Large intestine (tissue), 3 donors: ENCODE data around the gene GJB4. TPM values are rescaled to one million over a fixed set of nuclear protein-coding genes. Genes with fewer than 3 reads are reported as not detected.

Experiments
- DNase-seq, 2 donors: peaks; one replicate each; pipeline versions ENCODE4 v3.0.0 to v3.0.0-alpha.2; 2013
- H3K27ac ChIP-seq: one replicate; pipeline ENCODE4 v1.5.1; 2013; ENCODE audit warnings: low read length
- H3K27me3 ChIP-seq: 2 replicates; pipeline ENCODE4 v1.6.1; 2013; ENCODE audit warnings: low read length; ENCODE audit not compliant: control insufficient read depth, insufficient read depth
- H3K36me3 ChIP-seq: 2 replicates; pipeline ENCODE4 v1.6.1; 2013; ENCODE audit warnings: low read length; ENCODE audit not compliant: control insufficient read depth, insufficient read depth
- H3K4me1 ChIP-seq: one replicate; pipeline ENCODE4 v1.6.1; 2013; ENCODE audit warnings: low read length; ENCODE audit not compliant: control insufficient read depth, insufficient read depth
- H3K4me3 ChIP-seq: one replicate; pipeline ENCODE4 v1.5.1; 2013; ENCODE audit warnings: low read length
- H3K9me3 ChIP-seq: one replicate; pipeline ENCODE4 v1.6.1; 2013; ENCODE audit warnings: mild to moderate bottlenecking, low read depth, low read length, moderate library complexity; ENCODE audit not compliant: control insufficient read depth
- WGBS: methylation state at CpG from one replicate; pipeline ENCODE4 v1.1.5; 2013; ENCODE audit warnings: low lambda C conversion rate; ENCODE audit not compliant: insufficient coverage; 5-methylcytosine and 5-hydroxymethylcytosine counted together
- polyA plus RNA-seq: library from polyadenylated mRNA; unstranded; fragments of 120-200 nt; gene quantifications from one replicate; pipeline ENCODE4 v1.2.1, GENCODE V29; 2013

GJB4 gene
- polyA plus RNA-seq, 1 donor, result 0.10 TPM

DNA sequence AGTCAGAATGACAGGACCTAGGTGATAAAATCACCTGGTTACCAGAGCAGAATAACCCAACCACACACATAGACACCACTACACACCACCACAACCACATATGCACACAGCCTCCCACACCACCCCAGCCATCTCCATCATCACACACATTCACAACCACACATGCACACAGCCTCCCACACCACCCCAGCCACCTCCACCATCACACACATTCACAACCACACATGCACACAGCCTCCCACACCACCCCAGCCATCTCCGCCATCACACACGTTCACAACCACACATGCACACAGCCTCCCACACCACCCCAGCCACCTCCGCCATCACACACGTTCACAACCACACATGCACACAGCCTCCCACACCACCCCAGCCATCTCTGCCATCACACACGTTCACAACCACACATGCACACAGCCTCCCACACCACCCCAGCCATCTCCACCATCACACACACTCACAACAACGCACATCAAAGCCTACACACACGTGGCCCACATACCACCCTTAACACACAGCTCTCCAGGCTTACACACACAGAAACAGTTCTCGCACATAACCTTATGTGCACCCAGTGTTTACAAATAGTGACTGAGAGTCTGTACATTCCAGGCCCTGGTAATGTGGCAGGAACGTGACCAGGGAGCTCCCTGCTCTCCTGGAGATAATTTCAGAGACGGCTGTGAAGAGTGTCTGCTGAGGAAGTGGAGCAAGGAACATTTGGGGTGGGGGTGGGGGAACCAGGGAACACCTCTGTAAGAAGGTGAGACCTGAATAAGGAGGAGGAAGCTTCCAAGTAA, 18.2 kb downstream of the GJB4 start:
- no peak for DNase-seq
- H3K27ac ChIP-seq, result no peak overlapping the region
- H3K4me3 ChIP-seq, result no peak overlapping the region
- peaks cover 7% of the 10 kb centered on the region for H3K4me1 ChIP-seq
- H3K9me3 ChIP-seq, result no peaks in the 10 kb centered on the region
- 20% methylated on average over 1 of the region's 10 CpGs for WGBS
- no peaks in the 10 kb centered on the region for H3K36me3 ChIP-seq
- H3K27me3 ChIP-seq, result peaks cover 26% of the 10 kb centered on the region

DNA sequence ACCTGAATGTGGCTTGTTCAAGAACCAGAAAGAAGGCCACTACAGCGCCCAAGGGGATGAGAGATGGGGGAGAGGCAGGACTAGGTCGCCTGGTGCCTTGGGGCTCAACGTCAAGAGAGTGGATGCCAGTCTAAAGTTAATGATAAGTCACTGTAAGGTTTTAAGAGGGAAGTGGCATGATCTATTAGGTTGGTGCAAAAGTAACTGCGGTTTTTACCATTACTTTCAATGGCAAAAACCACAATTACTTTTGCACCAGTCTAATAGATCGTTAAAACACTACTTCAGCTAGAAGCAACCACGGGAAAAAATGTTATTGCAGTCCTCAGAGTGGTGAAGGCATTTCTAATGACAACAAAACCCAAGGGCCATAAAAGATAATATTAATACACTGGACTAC, 18.8 kb downstream of the GJB4 start:
- H3K27me3 ChIP-seq, result peaks cover 26% of the 10 kb centered on the region

DNA sequence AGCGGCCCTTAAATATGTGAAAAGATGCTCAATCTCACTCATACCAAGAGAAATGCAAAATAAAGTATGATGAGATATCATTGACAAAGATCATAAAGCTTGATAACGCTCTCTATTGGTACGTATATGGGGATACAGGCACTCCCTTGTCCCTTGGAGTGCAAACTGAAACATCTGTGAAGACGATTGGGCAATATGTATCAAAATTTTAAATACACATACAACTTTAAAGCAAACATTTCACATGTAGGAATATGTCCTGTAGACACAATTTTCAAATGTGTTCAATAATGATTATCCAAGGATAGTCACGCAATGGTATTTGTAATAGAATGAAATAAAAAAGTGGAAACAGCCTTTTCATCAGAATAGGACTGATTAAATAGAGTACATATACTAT, 19.5 kb downstream of the GJB4 start:
- 100% methylated on average over 2 of the region's 5 CpGs for WGBS
- H3K27ac ChIP-seq, result no peak overlapping the region
- H3K27me3 ChIP-seq, result peaks cover 26% of the 10 kb centered on the region
- no peaks in the 10 kb centered on the region for H3K36me3 ChIP-seq
- DNase-seq, result no peak
- H3K4me1 ChIP-seq, result peaks cover 7% of the 10 kb centered on the region
- H3K4me3 ChIP-seq, result no peak overlapping the region
- H3K9me3 ChIP-seq, result no peaks in the 10 kb centered on the region

More for the DNA sequence above, 18.8 kb downstream of the GJB4 start:
- no peak overlapping the region for H3K27ac ChIP-seq
- H3K9me3 ChIP-seq, result no peaks in the 10 kb centered on the region
- 90% methylated on average over 3 of the region's 6 CpGs for WGBS
- no peak overlapping the region for H3K4me3 ChIP-seq
- peaks cover 7% of the 10 kb centered on the region for H3K4me1 ChIP-seq
- no peak for DNase-seq
- no peaks in the 10 kb centered on the region for H3K36me3 ChIP-seq

GRCh38 chr1:34779526-34779925, 20.0 kb downstream of the GJB4 start:
- Histone ChIP-seq H3K9me3 (no peaks in the 10 kb centered on the region), H3K27me3 (peaks cover 26% of the 10 kb centered on the region), H3K4me3 (no peak overlapping the region), H3K4me1 (peaks cover 7% of the 10 kb centered on the region), H3K27ac (no peak overlapping the region), H3K36me3 (no peaks in the 10 kb centered on the region)
- WGBS, result 29% methylated on average over 1 of the region's 5 CpGs
- no peak for DNase-seq

- peaks cover 26% of the 10 kb centered on the region for H3K27me3 ChIP-seq
- no peaks in the 10 kb centered on the region for H3K9me3 ChIP-seq
- no CpG with 5 or more reads among the region's 5 CpGs for WGBS
- H3K4me3 ChIP-seq, result no peak overlapping the region
- no peak for DNase-seq
- H3K36me3 ChIP-seq, result no peaks in the 10 kb centered on the region
- no peak overlapping the region for H3K27ac ChIP-seq
- peaks cover 7% of the 10 kb centered on the region for H3K4me1 ChIP-seq
Observed at GRCh38 chr1:34779962-34780361, 20.4 kb downstream of the GJB4 start.

GRCh38 chr1:34780528-34780927, 21.0 kb downstream of the GJB4 start:
- no peak overlapping the region for H3K27ac ChIP-seq
- no peak overlapping the region for H3K4me3 ChIP-seq
- no CpG with 5 or more reads among the region's 2 CpGs for WGBS
- H3K9me3 ChIP-seq, result no peaks in the 10 kb centered on the region
- peaks cover 26% of the 10 kb centered on the region for H3K27me3 ChIP-seq
- H3K4me1 ChIP-seq, result peaks cover 7% of the 10 kb centered on the region
- no peaks in the 10 kb centered on the region for H3K36me3 ChIP-seq
- DNase-seq, result no peak

GRCh38 chr1:34781071-34781843, 21.7 kb downstream of the GJB4 start, which contains the start of gene GJB3:
Gene GJB3 (plus strand): TSS chr1:34781214. CDS start chr1:34784763, 3,549 bp downstream.
- H3K27me3 ChIP-seq, result peaks cover 26% of the 10 kb centered on the region

DNA sequence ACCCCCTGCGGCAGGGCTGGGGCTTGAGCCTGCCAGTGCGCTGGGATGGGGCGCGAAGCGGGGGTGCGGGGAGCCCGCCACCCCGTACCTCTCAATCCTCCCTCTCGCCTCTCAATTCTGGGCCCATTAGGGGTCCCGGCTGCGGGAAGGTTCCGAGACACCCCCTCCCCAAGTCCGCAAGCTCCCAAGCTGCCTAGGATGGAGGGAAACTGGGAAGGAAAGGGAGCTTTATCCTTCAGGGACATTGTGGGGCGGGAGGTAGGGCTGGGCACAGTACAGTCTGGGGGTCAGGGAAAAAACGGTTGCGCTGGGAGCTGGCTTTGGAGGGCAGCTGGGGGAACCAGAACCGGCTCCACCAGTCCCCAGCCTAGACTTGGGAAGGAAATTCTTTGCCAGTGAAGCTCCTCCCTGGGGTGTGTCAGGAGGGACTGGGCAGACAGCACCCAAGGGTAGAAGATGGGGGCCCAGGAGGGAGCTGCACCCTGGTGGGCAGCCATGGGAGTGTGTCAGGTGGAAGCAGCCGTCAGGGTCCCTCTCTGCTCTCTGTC, 22.4 kb downstream of the GJB4 start:
- Histone ChIP-seq H3K4me1 (peaks cover 10% of the 10 kb centered on the region), H3K27ac (no peak overlapping the region), H3K27me3 (peaks cover 26% of the 10 kb centered on the region), H3K4me3 (no peak overlapping the region), H3K36me3 (no peaks in the 10 kb centered on the region), H3K9me3 (no peaks in the 10 kb centered on the region)
- peak; percentile 26 to 54 for DNase-seq
- no CpG with 5 or more reads among the region's 18 CpGs for WGBS

More at GRCh38 chr1:34781071-34781843, 21.7 kb downstream of the GJB4 start, which contains the start of gene GJB3:
- H3K4me3 ChIP-seq, result peak within 1 kb of the TSS; percentile 30
- H3K36me3 ChIP-seq, result no peaks in the 10 kb centered on the region
- no CpG with 5 or more reads among the region's 62 CpGs for WGBS
- H3K4me1 ChIP-seq, result peaks cover 7% of the 10 kb centered on the region
- H3K27ac ChIP-seq, result no peak within 1 kb of the TSS
- no peaks in the 10 kb centered on the region for H3K9me3 ChIP-seq
- DNase-seq, result peak; percentile 20 to 40

- Histone ChIP-seq H3K27ac (no peak overlapping the region), H3K4me1 (peaks cover 10% of the 10 kb centered on the region), H3K9me3 (no peaks in the 10 kb centered on the region), H3K4me3 (no peak overlapping the region), H3K36me3 (no peaks in the 10 kb centered on the region), H3K27me3 (peaks cover 26% of the 10 kb centered on the region)
- WGBS, result no CpG with 5 or more reads among the region's 28 CpGs
- no peak for DNase-seq
Observed at GRCh38 chr1:34784751-34785221, 25.2 kb downstream of the GJB4 start.

DNA sequence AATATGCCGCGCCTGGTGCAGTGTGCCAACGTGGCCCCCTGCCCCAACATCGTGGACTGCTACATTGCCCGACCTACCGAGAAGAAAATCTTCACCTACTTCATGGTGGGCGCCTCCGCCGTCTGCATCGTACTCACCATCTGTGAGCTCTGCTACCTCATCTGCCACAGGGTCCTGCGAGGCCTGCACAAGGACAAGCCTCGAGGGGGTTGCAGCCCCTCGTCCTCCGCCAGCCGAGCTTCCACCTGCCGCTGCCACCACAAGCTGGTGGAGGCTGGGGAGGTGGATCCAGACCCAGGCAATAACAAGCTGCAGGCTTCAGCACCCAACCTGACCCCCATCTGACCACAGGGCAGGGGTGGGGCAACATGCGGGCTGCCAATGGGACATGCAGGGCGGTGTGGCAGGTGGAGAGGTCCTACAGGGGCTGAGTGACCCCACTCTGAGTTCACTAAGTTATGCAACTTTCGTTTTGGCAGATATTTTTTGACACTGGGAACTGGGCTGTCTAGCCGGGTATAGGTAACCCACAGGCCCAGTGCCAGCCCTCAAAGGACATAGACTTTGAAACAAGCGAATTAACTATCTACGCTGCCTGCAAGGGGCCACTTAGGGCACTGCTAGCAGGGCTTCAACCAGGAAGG, 25.8 kb downstream of the GJB4 start:
- Histone ChIP-seq H3K4me1 (peaks cover 10% of the 10 kb centered on the region), H3K36me3 (no peaks in the 10 kb centered on the region), H3K27me3 (peaks cover 21% of the 10 kb centered on the region), H3K27ac (no peak overlapping the region), H3K9me3 (no peaks in the 10 kb centered on the region), H3K4me3 (no peak overlapping the region)
- WGBS, result no CpG with 5 or more reads among the region's 22 CpGs
- no peak for DNase-seq
